Tibial nerve (tissue), 4 donors: ENCODE data around the gene MAML3.

Experiments
- CTCF ChIP-seq, 5 experiments: fragments of 200-600 bp in 3 of 5; fragments of 450-650 bp in 2 of 5; sonication (generic) in 3 of 5; IDR thresholded peaks; one replicate each; pipeline ENCODE4 v1.5.1; 2016 to 2019; ENCODE audit warnings: antibody characterized with exemption in 5 of 5, mild to moderate bottlenecking in 3 of 5, moderate library complexity in 2 of 5
- EP300 ChIP-seq, 2 donors: sonication (generic); formaldehyde crosslinking; IDR thresholded peaks; one replicate each; pipeline ENCODE4 v1.6.1; 2017; ENCODE audit warnings: antibody characterized with exemption in 2 of 2, mild to moderate bottlenecking in 1 of 2
- POLR2A ChIP-seq, 2 donors: fragments of 450-650 bp; IDR thresholded peaks; one replicate each; pipeline ENCODE4 v1.6.1; 2017; ENCODE audit warnings: antibody characterized with exemption in 2 of 2, mild to moderate bottlenecking in 2 of 2, moderate library complexity in 2 of 2

DNA sequence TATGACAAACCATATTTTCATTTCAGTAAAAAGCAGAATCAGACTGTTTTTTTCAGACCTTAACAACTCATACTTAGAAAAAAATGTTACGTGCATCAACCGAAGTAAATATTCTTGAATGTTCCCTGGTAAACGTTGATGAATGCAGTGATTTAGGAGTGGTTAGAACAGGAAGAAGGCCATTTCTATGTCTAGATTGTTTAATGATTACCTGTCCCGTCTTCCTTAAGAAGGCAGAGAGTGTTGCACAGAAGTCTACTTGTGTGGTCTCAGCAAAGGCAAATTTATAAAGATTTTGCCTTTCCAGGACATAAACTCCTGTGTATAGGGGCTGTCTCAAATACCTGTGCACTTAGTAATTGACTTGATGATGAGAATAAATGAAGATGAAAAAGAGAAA lies 353.9 kb downstream of the MAML3 start:
- no peak for TF ChIP-seq CTCF (IDR thresholded peaks at IDR 0.05)
- no peak for TF ChIP-seq POLR2A (IDR thresholded peaks at IDR 0.05)
- TF ChIP-seq EP300 (IDR thresholded peaks at IDR 0.05): no peak
